Esophagus squamous epithelium (tissue), 5 donors: Measurements from ENCODE around the gene HFM1. TPM values are rescaled to one million over a fixed set of nuclear protein-coding genes. Genes with fewer than 3 reads are reported as not detected.
A peak's percentile ranks its signal among the peaks of the same experiment; 100 is the strongest.

Source experiments
- DNase-seq: peaks from one replicate; lab custom pipeline; 2025; lab: John Stamatoyannopoulos, UW
- H3K27ac ChIP-seq, 4 donors: fragments of 200-600 bp; sonication (generic); one replicate each; pipeline ENCODE4 v1.5.1; 2016 to 2019; ENCODE audit warnings: mild to moderate bottlenecking in 1 of 4
- H3K27me3 ChIP-seq, 4 donors: fragments of 200-600 bp; sonication (generic); 1 replicate in 3 of 4; 2 replicates in 1 of 4; pipeline versions ENCODE4 v1.5.1 to v1.6.0; 2017 to 2021; ENCODE audit warnings: antibody characterized with exemption in 1 of 4
- H3K36me3 ChIP-seq, 3 donors: fragments of 200-600 bp; sonication (generic); one replicate each; pipeline ENCODE4 v1.5.1; 2016 to 2019
- H3K4me1 ChIP-seq, 3 donors: fragments of 200-600 bp; sonication (generic); one replicate each; pipeline ENCODE4 v1.5.1; 2017 to 2019
- H3K4me3 ChIP-seq, 4 donors: fragments of 200-600 bp; sonication (generic); 1 replicate in 3 of 4; 2 replicates in 1 of 4; pipeline ENCODE4 v1.5.1; 2016 to 2019; ENCODE audit warnings: mild to moderate bottlenecking in 2 of 4, moderate library complexity in 1 of 4
- H3K9me3 ChIP-seq, 3 donors: fragments of 200-600 bp; sonication (generic); one replicate each; pipeline ENCODE4 v1.5.1; 2016 to 2019
- CTCF ChIP-seq, 6 experiments: fragments of 450-650 bp in 4 of 6; fragments of 200-600 bp in 2 of 6; sonication (generic) in 2 of 6; IDR thresholded peaks; one replicate each; pipeline ENCODE4 v1.5.1; 2016 to 2019; ENCODE audit warnings: antibody characterized with exemption in 6 of 6, mild to moderate bottlenecking in 4 of 6, moderate library complexity in 4 of 6
- POLR2A ChIP-seq, 4 donors: fragments of 450-650 bp; IDR thresholded peaks; one replicate each; pipeline ENCODE4 v1.6.1; 2017; ENCODE audit warnings: antibody characterized with exemption in 4 of 4, mild to moderate bottlenecking in 4 of 4, moderate library complexity in 3 of 4
- WGBS, 2 donors: methylation state at CpG; one replicate each; pipeline ENCODE4 v1.1.5; 2018; 5-methylcytosine and 5-hydroxymethylcytosine counted together
- intact Hi-C: fragments of 100-400 bp; cut with DNase I; formaldehyde crosslinking; loops from one replicate; pipeline ENCODE4 v1.15.0; 2022
- total RNA-seq, 4 donors: library from RNA; depleted of rRNA; stranded (reverse); fragments of >200 nt; gene quantifications; one replicate each; pipeline ENCODE4 v1.1.0, GENCODE V29; 2016
- donor health status: DM: yes; HTN: yes; CAD: no.

Gene HFM1
- total RNA-seq, 4 donors from 2014 or later, result 0.09 to 0.79 (median 0.76) TPM; not detected in 1

DNA sequence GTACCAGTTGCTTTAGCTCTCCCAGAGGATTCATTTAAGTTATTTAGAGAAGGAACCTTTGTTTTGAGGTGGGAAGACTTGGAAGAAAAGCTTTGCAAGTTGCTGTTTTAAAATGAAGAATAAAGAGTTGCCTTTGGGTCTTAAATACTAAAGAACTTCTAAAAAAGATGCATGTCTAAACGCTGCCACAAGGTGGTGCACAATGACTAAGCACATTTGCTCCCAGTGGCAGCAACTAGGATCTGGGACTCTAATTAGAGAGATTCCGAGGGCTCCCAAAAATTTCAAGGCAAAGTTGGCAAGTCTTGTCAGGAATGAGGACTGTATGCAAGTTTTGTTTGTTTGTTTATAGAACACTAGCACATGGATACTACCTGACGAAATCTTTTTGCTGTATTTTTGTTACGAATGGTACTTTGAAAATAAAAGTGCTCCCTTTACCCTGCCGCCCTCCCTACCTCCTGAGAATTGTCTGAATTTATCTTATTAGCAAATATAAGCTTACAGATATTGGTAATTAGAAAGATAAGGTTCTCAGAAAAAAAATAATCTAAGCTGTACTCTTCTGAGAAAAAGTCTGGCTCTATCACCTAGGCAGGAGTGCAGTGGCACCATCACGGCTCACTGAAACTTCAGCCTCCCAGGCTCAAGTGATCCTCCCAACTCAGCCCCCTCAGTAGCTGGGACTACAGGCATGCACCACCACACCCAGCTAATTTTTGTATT, 121.8 kb downstream of the HFM1 start:
- DNase-seq, result no peak
- 44 to 52% methylated on average over 6 of the region's 6 CpGs for WGBS, 2 donors
- TF ChIP-seq POLR2A (IDR thresholded peaks at IDR 0.05) (no peak), CTCF (IDR thresholded peaks at IDR 0.05) (peak in 5 of 6 experiments; percentile 66 to 81 (median 73))
- Histone ChIP-seq H3K27me3 (no peaks in the 10 kb centered on the region), H3K27ac (no peak overlapping the region), H3K4me1 (peaks cover 0 to 4% (median 0%) of the 10 kb centered on the region in 3 donors), H3K4me3 (no peak overlapping the region), H3K9me3 (no peaks in the 10 kb centered on the region), H3K36me3 (no peaks in the 10 kb centered on the region)
- intact Hi-C loops, result no loop called here

GRCh38 chr1:91281782-91282181, 122.9 kb downstream of the HFM1 start:
- no peaks in the 10 kb centered on the region for H3K27me3 ChIP-seq
- H3K4me1 ChIP-seq, result peaks cover 0 to 4% (median 0%) of the 10 kb centered on the region in 3 donors
- no peaks in the 10 kb centered on the region for H3K36me3 ChIP-seq
- H3K9me3 ChIP-seq, result no peaks in the 10 kb centered on the region
- DNase-seq, result no peak
- 64 to 72% methylated on average over 6 of the region's 6 CpGs for WGBS, 2 donors
- TF ChIP-seq CTCF (IDR thresholded peaks at IDR 0.05), result no peak
- TF ChIP-seq POLR2A (IDR thresholded peaks at IDR 0.05), result no peak
- no peak overlapping the region for H3K4me3 ChIP-seq
- H3K27ac ChIP-seq, result no peak overlapping the region
- intact Hi-C loops, result no loop called here

DNA sequence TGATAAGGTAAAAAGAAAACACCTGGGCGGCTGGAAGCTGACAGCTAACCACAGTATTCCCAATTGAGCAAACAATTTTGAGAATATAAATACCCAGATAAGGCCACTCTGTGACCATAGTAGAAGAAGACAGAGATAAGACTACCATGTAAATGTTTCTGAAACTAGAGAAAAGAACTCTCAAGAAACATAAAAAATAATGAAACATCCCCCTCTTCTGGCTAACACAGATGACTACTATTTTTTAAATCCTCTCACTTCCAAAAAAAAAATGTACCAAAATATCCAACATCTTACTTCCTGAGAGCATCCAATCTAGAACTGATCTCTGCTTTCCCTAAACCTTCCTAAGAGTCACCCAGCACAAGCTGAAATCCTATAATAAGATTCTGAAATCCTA, 125.9 kb downstream of the HFM1 start:
- Histone ChIP-seq H3K4me1 (peaks cover 0 to 4% (median 0%) of the 10 kb centered on the region in 3 donors), H3K27ac (no peak overlapping the region), H3K4me3 (no peak overlapping the region), H3K36me3 (no peaks in the 10 kb centered on the region), H3K9me3 (no peaks in the 10 kb centered on the region), H3K27me3 (no peaks in the 10 kb centered on the region)
- TF ChIP-seq CTCF (IDR thresholded peaks at IDR 0.05), result peak in 1 of 6 experiments; percentile 22
- TF ChIP-seq POLR2A (IDR thresholded peaks at IDR 0.05), result no peak
- no peak for DNase-seq
- WGBS, 2 donors, result 57 to 67% methylated on average over 1 of the region's 1 CpG
- intact Hi-C loops, result no loop called here

DNA sequence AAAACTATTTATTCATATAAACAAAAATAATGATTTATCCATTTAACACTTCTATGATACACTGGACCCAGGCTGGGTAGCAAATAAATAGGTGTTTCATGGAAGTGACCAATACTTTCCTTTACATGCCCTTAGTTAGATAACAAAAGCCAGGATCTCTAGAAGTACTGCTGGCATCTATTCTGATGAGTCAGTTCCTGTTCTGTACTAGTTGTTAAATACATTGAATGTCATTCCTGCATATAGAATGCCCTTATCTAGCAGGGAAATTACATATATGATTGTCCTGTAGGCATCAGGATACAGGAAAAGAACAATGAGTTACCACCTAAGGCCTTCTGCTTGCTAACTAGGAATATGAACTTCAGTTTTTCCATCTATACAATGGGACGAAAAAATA, 130.8 kb downstream of the HFM1 start:
- no peaks in the 10 kb centered on the region for H3K36me3 ChIP-seq
- 71 to 89% methylated on average over 1 of the region's 1 CpG for WGBS, 2 donors
- DNase-seq, result no peak
- no peak overlapping the region for H3K4me3 ChIP-seq
- no peaks in the 10 kb centered on the region for H3K27me3 ChIP-seq
- no peaks in the 10 kb centered on the region for H3K4me1 ChIP-seq
- no peak overlapping the region for H3K27ac ChIP-seq
- TF ChIP-seq CTCF (IDR thresholded peaks at IDR 0.05) (no peak), POLR2A (IDR thresholded peaks at IDR 0.05) (no peak)
- intact Hi-C loops, result no loop called here
- H3K9me3 ChIP-seq, result no peaks in the 10 kb centered on the region

GRCh38 chr1:91261655-91262054, 143.0 kb downstream of the HFM1 start:
- H3K4me1 ChIP-seq, result no peaks in the 10 kb centered on the region
- no peak overlapping the region for H3K4me3 ChIP-seq
- H3K9me3 ChIP-seq, result no peaks in the 10 kb centered on the region
- DNase-seq, result no peak
- H3K27ac ChIP-seq, result no peak overlapping the region
- no peaks in the 10 kb centered on the region for H3K36me3 ChIP-seq
- TF ChIP-seq CTCF (IDR thresholded peaks at IDR 0.05), result no peak
- no peak for TF ChIP-seq POLR2A (IDR thresholded peaks at IDR 0.05)
- intact Hi-C loops, result no loop called here
- H3K27me3 ChIP-seq, result no peaks in the 10 kb centered on the region
- 50 to 75% methylated on average over 2 of the region's 2 CpGs for WGBS, 2 donors
